Suprapubic skin (tissue), 4 donors: ENCODE measurements around the gene SHROOM3.

Experiments
- CTCF ChIP-seq, 2 donors: fragments of 200-600 bp in 1 of 2; fragments of 450-650 bp in 1 of 2; sonication (generic) in 1 of 2; IDR thresholded peaks; one replicate each; pipeline ENCODE4 v1.5.1; 2016 to 2019; ENCODE audit warnings: antibody characterized with exemption in 2 of 2, mild to moderate bottlenecking in 1 of 2, moderate library complexity in 1 of 2
- POLR2A ChIP-seq, 2 donors: fragments of 450-650 bp; IDR thresholded peaks; one replicate each; pipeline ENCODE4 v1.6.1; 2017; ENCODE audit warnings: antibody characterized with exemption in 2 of 2, mild to moderate bottlenecking in 2 of 2, moderate library complexity in 2 of 2
- POLR2AphosphoS5 ChIP-seq, 3 donors: sonication (generic); formaldehyde crosslinking; IDR thresholded peaks; one replicate each; pipeline ENCODE4 v1.6.1; 2017; ENCODE audit warnings: antibody characterized with exemption in 3 of 3

- no peak for TF ChIP-seq CTCF (IDR thresholded peaks at IDR 0.05)
- no peak for TF ChIP-seq POLR2A (IDR thresholded peaks at IDR 0.05)
- TF ChIP-seq POLR2AphosphoS5 (IDR thresholded peaks at IDR 0.05) = no peak
Observed at GRCh38 chr4:76821641-76822040, 386.6 kb downstream of the SHROOM3 start.
